Glutamatergic neuron (in vitro differentiated cells): Measurements from ENCODE around the gene C11orf54. TPM values are rescaled to one million over a fixed set of nuclear protein-coding genes. Genes with fewer than 3 reads are reported as not detected.

ENCODE experiments used
- DNase-seq: peaks from one replicate; pipeline ENCODE4 v3.0.0; 2022
- H3K27ac Mint-ChIP-seq: one replicate; pipeline ENCODE4 v1.8.0; 2020; ENCODE audit warnings: mild to moderate bottlenecking, mixed read lengths, inconsistent platforms; ENCODE audit not compliant: unreplicated experiment
- H3K27me3 Mint-ChIP-seq: one replicate; pipeline ENCODE4 v1.8.0; 2020; ENCODE audit warnings: mild to moderate bottlenecking, moderate library complexity, mixed read lengths, inconsistent platforms; ENCODE audit not compliant: unreplicated experiment
- H3K36me3 Mint-ChIP-seq: one replicate; pipeline ENCODE4 v1.8.0; 2020; ENCODE audit warnings: mild to moderate bottlenecking, mixed read lengths, inconsistent platforms; ENCODE audit not compliant: unreplicated experiment
- H3K4me1 Mint-ChIP-seq: one replicate; pipeline ENCODE4 v1.8.0; 2020; ENCODE audit warnings: mild to moderate bottlenecking, low read depth, mixed read lengths, inconsistent platforms; ENCODE audit not compliant: unreplicated experiment
- H3K4me3 Mint-ChIP-seq: one replicate; pipeline ENCODE4 v1.8.0; 2020; ENCODE audit warnings: mild to moderate bottlenecking, mixed read lengths, inconsistent platforms; ENCODE audit not compliant: unreplicated experiment
- H3K9me3 Mint-ChIP-seq: one replicate; pipeline ENCODE4 v1.8.0; 2020; ENCODE audit warnings: mild to moderate bottlenecking, moderate library complexity, mixed read lengths, inconsistent platforms; ENCODE audit not compliant: unreplicated experiment
- total RNA-seq: library from RNA; stranded (reverse); fragmentation: NEBNext Ultra II Directional; extraction: Animal tissue kit (Norgen Biotek cat#: 25700); gene quantifications from one replicate; pipeline ENCODE4 v1.2.1, GENCODE V29; 2021; ENCODE audit not compliant: unreplicated experiment
- TF ChIP-seq, protein P1 (sequence below): fragments of 200-600 bp; sonication (generic); IDR thresholded peaks from one replicate; pipeline ENCODE4 v1.5.0; 2021; ENCODE audit not compliant: partially characterized antibody, unreplicated experiment

C11orf54 gene
- total RNA-seq, 1 donor from 2014 or later = 19.5 TPM

DNA sequence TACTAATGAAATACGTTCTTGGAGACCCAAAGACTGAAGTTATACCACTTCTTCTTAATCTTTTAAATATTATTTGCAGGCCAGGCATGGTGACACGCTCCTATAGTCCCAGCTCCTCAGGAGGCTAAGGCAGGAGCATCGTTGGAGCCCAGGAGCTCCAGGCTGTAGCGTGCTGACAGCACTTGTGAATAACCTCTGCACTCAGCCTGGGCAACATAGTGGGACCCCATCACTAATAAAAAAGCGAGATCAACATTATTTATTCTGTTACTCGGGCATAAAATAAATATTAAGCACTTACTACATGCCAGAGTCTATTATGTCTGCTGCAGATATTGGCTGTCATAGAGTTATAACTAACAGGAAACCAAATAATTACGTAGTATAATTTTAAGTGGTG lies 41.9 kb downstream of the C11orf54 start:
- TF ChIP-seq, protein P1, sequence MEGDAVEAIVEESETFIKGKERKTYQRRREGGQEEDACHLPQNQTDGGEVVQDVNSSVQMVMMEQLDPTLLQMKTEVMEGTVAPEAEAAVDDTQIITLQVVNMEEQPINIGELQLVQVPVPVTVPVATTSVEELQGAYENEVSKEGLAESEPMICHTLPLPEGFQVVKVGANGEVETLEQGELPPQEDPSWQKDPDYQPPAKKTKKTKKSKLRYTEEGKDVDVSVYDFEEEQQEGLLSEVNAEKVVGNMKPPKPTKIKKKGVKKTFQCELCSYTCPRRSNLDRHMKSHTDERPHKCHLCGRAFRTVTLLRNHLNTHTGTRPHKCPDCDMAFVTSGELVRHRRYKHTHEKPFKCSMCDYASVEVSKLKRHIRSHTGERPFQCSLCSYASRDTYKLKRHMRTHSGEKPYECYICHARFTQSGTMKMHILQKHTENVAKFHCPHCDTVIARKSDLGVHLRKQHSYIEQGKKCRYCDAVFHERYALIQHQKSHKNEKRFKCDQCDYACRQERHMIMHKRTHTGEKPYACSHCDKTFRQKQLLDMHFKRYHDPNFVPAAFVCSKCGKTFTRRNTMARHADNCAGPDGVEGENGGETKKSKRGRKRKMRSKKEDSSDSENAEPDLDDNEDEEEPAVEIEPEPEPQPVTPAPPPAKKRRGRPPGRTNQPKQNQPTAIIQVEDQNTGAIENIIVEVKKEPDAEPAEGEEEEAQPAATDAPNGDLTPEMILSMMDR = no peak
- no peak overlapping the region for H3K27ac Mint-ChIP-seq
- H3K9me3 Mint-ChIP-seq = peaks cover 9% of the 10 kb centered on the region
- DNase-seq = no peak
- H3K36me3 Mint-ChIP-seq = no peaks in the 10 kb centered on the region
- peaks cover 4% of the 10 kb centered on the region for H3K4me1 Mint-ChIP-seq
- peaks cover 4% of the 10 kb centered on the region for H3K27me3 Mint-ChIP-seq
- peak overlapping the region; percentile 99 for H3K4me3 Mint-ChIP-seq

DNA sequence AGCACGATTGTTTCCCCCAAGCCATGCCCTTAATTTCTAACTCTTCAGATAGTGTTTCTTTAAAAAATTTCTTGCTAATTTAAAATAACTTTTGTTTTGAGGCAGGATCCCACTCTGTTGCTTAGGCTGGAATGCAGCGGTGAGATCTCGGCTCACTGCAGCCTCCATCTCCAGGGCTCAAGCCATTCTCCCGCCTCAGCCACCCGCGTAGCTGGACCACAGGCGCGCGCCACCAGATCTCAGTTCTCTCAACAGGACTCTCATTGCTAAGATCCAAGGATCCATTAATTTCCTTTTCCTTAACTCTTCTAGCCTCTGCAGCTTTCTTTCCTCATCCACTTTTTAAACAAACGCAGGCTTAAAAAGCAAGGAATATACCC lies 42.3 kb downstream of the C11orf54 start:
- Mint-ChIP-seq H3K4me3 (peak overlapping the region; percentile 99), H3K27me3 (peaks cover 4% of the 10 kb centered on the region), H3K36me3 (no peaks in the 10 kb centered on the region), H3K27ac (peak overlapping the region; percentile 97), H3K9me3 (peaks cover 9% of the 10 kb centered on the region), H3K4me1 (peaks cover 6% of the 10 kb centered on the region)
- DNase-seq = no peak
- TF ChIP-seq, protein P1 = peak; percentile 41

DNA sequence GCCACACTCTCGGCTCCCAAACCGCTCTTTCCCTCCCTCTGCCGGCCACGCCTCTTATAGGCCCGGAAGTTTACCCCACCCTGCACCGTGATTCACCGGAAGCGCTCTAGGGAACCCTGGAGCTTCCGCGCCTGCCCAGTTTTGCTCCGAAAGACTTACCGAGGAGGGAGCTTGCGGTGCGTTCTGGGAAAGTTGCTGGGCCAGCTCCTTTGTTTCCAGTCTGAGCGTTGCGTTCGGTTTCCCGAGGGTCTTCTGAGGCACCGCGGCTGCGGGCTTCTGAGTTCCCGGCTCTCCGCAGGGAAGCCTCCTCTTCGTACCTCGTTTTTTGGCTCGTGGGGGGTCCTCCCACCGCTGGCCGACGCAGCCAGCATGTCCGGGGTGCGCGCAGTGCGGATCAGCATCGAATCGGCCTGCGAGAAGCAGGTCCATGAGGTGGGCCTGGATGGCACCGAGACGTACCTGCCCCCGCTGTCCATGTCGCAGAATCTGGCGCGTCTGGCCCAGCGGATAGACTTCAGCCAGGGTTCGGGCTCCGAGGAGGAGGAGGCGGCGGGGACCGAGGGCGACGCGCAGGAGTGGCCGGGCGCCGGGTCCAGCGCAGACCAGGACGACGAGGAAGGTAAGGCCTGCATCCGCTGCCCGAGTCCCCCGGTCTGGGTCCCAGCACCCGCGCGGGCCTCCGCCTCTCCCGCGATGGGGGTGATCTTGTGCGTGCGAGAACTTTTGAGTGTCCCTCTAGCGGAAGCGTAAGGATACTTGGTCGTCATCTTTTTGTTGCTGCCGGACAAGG lies 42.9 kb downstream of the C11orf54 start, which contains the start of gene MED17:
TSS of gene MED17 (plus strand) at position 138 of the 790 bp plus-strand sequence. CDS start at position 370, 232 bp downstream.
- Mint-ChIP-seq H3K9me3 (peaks cover 9% of the 10 kb centered on the region), H3K4me1 (peaks cover 7% of the 10 kb centered on the region), H3K27me3 (peaks cover 4% of the 10 kb centered on the region), H3K27ac (peak within 1 kb of the TSS; percentile 97), H3K4me3 (peak within 1 kb of the TSS; percentile 99), H3K36me3 (no peaks in the 10 kb centered on the region)
- peak; percentile 91 for DNase-seq
- TF ChIP-seq, protein P1 = peak; percentile 41

DNA sequence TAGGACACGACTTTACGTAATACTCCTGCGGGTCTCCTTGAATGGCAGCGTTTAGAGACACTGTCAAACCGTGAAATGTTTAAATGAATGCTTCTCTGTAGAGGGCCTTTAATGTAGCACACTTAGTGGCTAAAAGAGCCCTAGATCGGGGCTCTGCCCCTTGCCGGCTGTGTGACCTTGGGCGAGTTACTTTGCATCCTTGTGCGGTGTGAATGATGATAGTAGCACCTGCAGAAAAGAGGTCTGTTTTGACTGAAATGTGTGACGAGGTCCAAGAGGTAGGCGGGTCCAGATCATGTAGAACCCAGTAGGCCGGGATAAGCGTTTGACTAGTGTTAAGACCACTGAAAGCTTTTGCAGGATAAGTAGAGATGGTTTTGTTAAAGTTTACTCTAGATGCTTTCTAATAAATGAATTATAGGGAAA lies 43.5 kb downstream of the C11orf54 start:
- peak overlapping the region; percentile 99 for H3K4me3 Mint-ChIP-seq
- no peaks in the 10 kb centered on the region for H3K36me3 Mint-ChIP-seq
- H3K9me3 Mint-ChIP-seq = peaks cover 9% of the 10 kb centered on the region
- DNase-seq = no peak
- peaks cover 4% of the 10 kb centered on the region for H3K27me3 Mint-ChIP-seq
- TF ChIP-seq, protein P1 = no peak
- peak overlapping the region; percentile 97 for H3K27ac Mint-ChIP-seq
- H3K4me1 Mint-ChIP-seq = peaks cover 7% of the 10 kb centered on the region

DNA sequence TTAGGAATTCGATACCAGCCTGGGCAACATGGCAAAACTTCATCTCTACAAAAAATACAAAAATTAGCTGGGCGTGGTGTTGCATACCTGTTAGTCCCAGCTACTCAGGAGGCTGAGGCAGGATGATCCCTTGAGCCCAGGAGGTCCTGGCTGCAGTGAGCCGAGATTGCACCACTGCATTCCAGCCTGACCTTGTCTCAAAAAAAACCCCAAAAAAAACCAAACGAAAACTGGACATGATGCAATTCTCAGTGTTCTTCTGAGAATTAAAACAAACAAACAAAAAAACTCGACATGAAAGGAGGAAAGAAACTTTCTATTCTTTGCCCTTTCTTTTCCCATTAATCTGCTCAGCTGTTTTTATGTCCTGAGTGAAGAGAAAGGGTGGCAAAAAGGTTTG lies 50.0 kb downstream of the C11orf54 start:
- TF ChIP-seq, protein P1 = no peak
- H3K4me3 Mint-ChIP-seq = no peak overlapping the region
- H3K4me1 Mint-ChIP-seq = peaks cover 7% of the 10 kb centered on the region
- H3K9me3 Mint-ChIP-seq = peaks cover 1% of the 10 kb centered on the region
- no peak for DNase-seq
- no peak overlapping the region for H3K27ac Mint-ChIP-seq
- H3K27me3 Mint-ChIP-seq = no peaks in the 10 kb centered on the region
- H3K36me3 Mint-ChIP-seq = no peaks in the 10 kb centered on the region
